Fibroblast of skin of right quadriceps (primary cell): Measurements from ENCODE around the gene FEZF1.
"Not testable (repeated sequence)": the region's sequence is repeated elsewhere in the genome, so short reads cannot be mapped to it uniquely, and the experiment has no call there.

ENCODE experiments used
- DNase-seq: peaks from one replicate; pipeline ENCODE4 v3.0.0-alpha.2; 2013

FEZF1 gene

DNA sequence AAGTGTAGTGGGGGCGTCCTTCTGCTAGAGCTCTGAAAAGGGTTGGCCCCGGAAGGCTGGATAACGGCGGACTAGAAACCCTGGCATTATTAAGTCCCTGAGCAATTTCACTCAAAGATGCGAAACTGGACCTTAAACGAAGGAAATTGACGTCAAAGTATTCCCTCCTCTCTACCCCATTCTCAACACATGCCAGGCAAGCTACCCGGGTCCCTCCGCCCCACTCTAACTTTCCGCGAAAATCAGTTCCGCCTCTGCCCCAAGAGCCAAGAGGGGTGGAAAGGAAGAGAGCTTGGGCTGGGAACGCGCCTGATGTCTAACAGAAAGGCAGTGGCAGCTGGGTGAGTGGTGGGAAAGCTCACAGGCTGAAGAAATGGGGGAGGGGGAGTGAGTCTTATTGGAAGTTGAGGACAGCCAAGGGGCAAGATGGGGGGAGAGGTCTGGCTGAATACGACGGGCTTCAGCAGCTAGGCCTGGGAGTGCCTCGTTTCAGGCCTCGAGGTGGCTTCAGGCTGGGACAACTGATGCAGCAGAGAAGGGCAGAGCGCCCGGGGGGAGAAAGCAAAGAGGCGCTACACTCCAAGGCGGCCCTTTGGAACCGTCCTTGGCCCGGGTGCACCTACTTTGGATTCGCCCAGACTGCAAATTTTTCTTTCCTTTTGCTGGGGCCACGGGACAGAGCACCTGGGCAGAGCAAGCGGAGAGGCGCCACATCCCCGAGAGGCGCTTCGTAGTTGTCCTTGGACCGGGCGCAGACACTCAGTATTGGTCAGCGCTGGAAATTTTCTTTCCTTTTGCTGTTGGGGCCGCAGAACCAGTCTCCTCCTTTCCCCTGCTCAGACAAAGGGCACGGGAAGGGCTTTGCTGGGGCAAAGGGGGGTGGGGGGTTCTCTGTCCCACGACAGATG, 2.0 kb upstream of the FEZF1 start:
- DNase-seq, result no peak

DNA sequence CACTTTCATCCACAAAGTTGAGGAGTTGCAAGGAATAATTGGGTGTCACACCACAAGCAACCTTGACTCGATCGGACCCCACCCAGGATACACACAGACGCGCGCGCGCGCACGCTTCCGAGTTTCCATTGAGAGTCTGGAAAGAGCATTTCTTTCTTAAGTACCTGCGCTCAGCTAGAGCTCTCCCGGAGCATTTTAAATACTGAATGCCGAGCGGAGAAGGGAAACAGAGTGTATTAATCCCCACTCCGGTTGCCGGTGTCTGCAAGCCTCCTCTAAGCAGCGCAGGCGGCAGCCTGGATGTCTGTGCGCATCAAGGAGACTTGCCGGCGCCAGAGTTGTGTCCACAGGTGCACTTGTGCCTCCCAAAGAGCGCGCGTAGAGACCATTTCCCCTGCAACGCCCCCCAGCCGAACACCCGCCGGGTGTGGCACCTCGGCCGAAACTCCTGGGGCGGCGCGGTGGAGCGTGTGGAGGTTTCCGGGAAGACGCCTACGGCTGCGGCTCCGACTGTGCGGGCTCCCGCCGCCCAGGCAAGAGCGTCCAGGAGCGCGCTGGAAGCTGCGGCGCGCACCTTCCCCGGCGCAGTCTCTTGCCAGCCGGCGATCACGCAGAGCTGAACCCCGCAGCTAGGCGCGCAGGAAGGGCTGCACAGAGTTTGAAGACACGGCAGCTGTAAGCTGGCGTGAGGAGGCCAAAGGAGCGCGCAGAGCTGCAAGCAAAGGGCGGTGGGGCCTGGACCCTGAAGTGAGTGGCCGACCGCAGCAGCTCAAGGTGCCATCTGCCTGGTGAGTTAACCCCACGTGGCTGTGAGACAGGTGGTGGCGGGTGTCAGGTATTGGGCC, 1.1 kb upstream of the FEZF1 start:
- no peak for DNase-seq

DNA sequence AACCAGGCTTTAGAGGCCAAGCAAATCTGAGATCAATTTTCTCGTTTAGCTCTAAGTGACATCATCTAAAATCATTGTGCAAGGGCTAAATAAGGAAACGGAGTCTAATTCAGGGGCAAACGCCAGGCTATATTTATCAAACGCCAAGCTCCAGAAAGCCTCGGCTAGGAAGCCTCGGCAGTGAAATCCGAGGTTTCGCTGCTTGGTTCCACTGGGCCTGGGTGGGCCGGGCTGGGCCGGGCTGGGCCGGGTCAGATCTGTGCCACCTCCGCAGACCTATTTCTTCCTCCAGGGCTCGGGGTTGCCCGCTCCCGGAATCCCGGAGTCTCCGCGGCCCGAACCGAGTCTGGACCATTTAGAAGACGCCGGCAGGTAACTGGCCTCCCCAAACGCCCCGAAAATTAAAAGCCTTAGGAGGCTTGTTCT, 459 bp upstream of the FEZF1 start:
- DNase-seq, result no peak

GRCh38 chr7:122303531-122304318, 825 bp downstream of the FEZF1 start:
- DNase-seq, result no peak

DNA sequence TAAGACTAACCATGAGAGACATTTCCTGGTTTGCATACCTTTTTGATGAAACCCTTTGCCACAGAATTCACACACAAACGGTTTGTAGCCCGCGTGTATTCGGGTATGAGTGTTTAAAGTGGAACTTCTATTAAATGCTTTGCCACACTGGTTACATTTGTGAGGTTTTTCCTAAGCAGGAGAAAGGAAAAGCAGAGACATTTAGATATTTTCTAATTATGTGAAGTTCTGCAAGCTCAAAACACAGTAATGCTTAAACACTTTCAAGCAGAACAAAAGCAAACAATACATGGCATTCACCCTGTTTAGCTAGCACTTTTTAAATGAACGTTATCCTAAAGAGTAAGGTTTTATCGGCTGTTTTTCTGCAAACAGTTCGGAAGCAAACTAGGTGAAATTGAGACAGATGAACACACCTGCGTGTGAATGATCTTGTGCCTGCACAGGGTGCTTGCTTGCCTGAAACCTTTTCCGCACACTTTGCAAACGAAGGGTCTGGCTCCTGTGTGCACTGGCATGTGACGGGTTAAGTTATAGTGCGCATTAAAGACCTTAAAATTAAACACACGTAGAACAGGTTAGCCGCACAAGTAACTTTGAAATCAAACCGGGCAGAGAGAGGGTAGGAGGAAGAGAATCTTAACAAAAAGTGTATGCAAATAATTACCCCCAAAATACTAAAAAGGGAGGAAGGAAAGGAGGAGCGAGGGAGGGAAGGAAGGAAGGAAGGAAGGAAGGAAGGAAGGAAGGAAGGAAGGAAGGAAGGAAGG, 1.6 kb downstream of the FEZF1 start:
- DNase-seq, result no peak

GRCh38 chr7:122301858-122302760, 2.4 kb downstream of the FEZF1 start:
- no peak for DNase-seq

DNA sequence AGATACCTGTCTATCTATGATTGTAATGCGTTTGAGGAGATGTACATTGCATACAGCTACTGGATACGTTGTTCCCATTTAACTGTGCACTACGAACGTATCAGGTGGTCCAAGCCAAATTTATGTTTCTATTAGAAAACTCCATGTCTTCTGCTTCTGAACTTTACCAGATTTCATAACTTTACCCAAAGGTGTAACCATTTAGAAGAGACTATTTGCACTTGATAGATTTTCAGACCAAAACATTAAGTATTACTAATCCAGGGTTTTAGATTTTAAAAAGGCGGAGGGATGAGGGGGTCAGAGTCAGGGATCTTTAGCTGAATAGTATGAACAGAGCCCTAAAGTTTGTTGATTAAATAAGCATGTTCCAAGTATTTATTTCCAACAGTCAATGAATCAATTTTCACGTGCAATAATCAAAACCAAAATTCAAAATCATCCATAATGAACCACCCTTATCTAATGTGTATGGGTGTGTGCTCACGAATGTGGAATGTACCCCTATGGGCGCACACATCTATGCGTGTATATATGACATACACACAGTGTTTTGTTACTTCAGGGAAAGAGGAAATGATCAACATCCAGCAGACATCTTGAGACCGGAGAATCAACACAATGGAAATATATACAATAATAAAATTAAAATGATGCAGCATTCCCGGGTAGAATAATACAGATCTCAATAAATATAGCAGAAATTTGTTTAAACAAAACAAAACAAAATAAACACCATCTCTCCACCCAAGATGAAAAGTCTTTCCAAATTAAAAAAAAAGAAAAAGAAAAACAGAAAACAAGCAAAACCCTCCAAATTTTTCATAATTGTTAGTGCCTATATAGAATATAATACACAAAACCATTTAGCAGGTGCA, 3.4 kb downstream of the FEZF1 start:
- DNase-seq, result no peak

DNA sequence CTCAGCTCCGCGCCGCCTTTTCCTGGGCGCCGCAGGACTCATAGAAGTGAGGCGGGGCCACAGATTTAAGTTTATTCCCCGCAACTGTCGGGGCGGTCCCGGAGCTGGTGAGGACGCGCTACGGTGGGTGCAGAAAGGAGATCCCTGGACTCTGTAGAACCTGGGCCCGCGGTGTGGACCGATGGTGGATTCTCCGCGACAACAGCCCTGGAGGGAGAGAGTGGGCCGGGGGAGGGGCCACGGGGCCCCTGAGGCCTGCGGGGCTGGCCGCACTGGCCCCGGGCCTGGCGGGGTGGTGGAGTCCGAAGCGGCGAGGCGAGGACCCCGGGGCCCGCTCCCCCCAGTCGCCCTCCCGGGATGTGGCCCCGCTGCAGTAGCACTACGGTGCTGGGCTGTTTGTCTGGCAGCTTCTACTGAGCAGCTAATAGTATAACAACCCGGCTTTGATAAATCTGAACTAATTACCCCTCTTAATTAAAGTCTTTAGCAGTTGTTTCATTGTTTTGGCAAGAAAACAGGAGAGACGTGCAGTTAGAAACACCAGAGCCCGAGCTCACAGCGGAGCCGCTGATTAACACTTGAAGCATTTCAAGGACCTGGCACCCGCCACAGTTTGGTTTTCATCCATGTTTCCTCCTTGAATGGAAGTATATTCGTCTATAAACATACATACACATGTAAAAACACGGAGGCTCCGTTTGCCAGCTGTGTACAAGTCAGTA, 4.2 kb downstream of the FEZF1 start:
- no peak for DNase-seq

DNA sequence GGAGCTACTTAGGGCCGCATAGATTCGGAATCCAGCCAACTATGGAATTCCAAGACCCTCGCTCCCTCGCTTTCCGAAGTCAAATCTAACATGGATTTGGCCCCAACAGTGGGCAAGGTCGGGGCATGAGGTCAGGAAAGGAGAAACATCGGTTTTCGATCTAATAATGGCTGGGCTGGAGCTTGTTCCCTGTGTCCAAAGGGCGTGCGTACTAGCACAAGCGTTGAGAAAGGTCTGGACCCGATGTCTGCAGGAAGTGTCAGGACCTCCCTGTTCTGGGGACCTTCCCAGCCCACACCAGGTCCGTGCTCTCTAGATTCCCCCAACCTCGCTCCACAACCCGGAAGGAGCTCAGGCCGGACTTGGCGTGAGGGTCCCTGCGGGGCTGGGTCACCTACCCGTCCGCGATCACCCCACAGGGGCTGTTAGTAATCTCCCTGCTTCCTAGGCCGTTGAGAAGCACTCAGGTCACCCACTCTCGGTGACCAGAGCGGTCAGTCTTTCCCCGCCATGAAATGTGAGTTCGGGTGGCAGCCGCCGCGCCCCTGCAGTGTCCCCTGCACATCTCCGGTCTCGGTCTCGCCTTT, 4.8 kb downstream of the FEZF1 start:
- no peak for DNase-seq

- DNase-seq, result no peak
Observed at GRCh38 chr7:122298618-122299017, 5.9 kb downstream of the FEZF1 start.

DNA sequence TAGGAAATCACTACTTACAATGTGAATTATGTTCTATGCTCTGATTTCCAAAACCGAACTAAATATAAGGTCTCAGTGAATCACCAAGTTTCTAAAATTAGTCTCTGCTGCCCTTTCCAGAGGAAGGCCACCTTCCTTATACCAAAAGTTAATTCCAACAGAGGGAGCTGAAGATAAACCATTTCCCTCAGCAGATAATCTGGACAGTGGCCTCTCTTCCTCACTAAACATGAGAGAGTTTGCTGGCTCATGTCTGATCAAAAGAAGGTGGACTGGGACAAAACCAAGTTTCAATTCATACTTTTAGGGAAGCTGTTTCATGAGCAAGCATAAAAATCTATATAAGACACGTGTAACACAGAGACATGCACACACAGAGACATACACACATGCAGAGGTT, 6.4 kb downstream of the FEZF1 start:
- no peak for DNase-seq

GRCh38 chr7:122291189-122291588, 13.4 kb downstream of the FEZF1 start:
- no peak for DNase-seq

GRCh38 chr7:122290476-122290875, 14.1 kb downstream of the FEZF1 start:
- no peak for DNase-seq

DNA sequence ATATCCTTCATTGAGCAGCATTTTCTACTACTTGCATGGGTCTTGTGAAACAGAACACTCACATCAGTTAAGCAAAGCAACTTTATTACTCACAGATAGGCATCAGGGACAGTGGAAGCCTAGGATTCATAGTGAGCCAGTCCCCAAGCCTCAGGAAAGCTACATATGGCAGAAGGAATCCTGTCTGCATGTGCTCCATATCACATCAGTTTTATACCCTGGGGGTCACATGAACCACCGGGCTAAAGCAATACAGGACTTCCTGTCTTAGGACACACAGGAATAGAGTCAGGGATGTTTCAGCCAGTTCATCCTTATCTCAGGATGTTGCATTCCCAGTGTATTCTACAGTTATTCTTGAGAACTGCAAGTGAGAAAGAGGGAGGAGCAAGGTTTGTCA, 15.1 kb downstream of the FEZF1 start:
- DNase-seq, result no peak

- DNase-seq, result not testable (repeated sequence)
Observed at GRCh38 chr7:122284608-122285007, 19.9 kb downstream of the FEZF1 start.

DNA sequence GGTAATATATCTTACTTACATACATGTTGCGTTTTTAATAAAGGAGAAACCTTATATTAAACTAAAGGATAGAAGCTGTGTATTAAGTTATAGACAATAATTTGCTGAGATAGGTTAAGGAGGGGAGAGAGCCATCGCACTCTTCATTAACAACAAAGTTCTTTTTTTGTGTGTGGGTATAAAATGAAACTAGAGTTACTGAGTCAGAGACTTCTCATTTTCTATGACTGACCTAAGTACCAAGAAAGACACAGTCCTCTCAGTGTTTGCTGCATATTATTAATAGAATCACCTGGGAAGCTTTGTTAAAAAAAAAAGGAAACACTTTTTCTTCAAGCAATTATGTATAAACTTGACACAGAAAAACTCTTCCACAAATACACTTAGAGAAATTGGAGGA, 31.4 kb downstream of the FEZF1 start:
- no peak for DNase-seq

DNA sequence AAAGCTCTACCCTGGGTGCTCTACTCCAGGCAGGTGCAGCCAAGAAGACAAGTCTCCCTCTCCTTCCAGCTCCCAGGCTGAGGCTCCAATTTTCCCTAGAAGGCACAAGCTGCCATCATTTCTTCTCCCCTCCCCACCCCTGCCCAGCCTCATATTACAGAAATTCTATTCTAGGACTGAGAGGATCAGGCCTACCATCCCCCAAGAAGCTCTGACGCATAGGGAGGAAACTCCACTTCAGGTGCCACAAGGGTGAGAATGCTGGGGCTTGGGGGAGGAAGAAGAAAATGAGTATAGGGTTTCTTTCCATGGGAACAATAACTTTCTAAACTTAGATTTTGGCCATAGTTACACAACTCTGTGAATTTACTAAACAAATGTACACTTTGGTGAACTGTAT, 35.3 kb downstream of the FEZF1 start:
- no peak for DNase-seq

DNA sequence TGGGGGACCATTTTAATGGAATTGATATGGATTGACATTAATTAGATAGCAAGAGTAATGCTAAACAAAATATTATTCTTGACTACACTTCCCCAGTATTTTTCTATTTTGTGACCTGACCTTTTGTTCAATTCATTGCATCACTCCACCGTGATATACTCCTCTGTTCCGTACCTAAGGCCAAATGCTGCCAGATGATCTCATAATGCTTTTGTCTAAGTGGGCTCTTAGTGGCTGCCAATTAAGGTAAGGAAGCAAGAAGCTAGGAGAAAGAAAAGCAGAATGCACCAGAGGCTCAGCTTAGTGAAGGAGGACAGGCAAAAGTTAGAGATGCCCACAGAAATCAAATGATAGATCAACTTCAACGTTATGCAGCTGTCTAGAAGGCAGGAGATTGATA, 36.4 kb downstream of the FEZF1 start:
- DNase-seq, result no peak

GRCh38 chr7:122262246-122262645, 42.3 kb downstream of the FEZF1 start:
- DNase-seq, result no peak
